LNCaP clone FGC (cell line): ENCODE data around the gene DLL1.

Experiments
- DNase-seq: peaks from one replicate; pipeline ENCODE4 v3.0.0-alpha.2; 2011; ENCODE audit warnings: low read depth
- H3K4me3 ChIP-seq: 2 replicates; pipeline ENCODE4 v1.5.1; 2011; ENCODE audit warnings: mild to moderate bottlenecking, low read depth, low read length, control low read depth
- TF ChIP-seq, protein P1 (sequence below): IDR thresholded peaks from 2 replicates; pipeline ENCODE4 v1.5.1; 2012; ENCODE audit warnings: mild to moderate bottlenecking; ENCODE audit not compliant: control insufficient read depth, insufficient read depth; ENCODE audit errors: extremely low read depth

The DLL1 gene

DNA sequence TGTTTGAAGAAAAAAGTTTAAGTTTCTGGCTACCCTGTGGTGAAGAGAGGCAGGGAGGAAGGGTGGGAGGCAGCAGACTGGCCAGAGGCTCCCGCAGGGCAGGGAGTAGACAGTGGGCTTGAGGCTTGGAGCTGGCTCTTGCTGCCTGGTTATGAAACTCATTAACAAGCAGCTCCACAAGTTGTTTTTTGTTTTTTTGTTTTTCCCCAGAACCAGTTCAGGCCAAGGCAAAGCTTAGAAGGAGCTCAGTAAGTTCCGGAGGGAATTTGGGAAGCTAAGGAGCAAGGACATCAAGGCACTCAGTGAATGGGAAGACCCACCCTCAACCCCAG is 4.0 kb downstream of the DLL1 start:
- TF ChIP-seq, protein P1, sequence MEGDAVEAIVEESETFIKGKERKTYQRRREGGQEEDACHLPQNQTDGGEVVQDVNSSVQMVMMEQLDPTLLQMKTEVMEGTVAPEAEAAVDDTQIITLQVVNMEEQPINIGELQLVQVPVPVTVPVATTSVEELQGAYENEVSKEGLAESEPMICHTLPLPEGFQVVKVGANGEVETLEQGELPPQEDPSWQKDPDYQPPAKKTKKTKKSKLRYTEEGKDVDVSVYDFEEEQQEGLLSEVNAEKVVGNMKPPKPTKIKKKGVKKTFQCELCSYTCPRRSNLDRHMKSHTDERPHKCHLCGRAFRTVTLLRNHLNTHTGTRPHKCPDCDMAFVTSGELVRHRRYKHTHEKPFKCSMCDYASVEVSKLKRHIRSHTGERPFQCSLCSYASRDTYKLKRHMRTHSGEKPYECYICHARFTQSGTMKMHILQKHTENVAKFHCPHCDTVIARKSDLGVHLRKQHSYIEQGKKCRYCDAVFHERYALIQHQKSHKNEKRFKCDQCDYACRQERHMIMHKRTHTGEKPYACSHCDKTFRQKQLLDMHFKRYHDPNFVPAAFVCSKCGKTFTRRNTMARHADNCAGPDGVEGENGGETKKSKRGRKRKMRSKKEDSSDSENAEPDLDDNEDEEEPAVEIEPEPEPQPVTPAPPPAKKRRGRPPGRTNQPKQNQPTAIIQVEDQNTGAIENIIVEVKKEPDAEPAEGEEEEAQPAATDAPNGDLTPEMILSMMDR = no peak
- no peak for DNase-seq
- no peak overlapping the region for H3K4me3 ChIP-seq

DNA sequence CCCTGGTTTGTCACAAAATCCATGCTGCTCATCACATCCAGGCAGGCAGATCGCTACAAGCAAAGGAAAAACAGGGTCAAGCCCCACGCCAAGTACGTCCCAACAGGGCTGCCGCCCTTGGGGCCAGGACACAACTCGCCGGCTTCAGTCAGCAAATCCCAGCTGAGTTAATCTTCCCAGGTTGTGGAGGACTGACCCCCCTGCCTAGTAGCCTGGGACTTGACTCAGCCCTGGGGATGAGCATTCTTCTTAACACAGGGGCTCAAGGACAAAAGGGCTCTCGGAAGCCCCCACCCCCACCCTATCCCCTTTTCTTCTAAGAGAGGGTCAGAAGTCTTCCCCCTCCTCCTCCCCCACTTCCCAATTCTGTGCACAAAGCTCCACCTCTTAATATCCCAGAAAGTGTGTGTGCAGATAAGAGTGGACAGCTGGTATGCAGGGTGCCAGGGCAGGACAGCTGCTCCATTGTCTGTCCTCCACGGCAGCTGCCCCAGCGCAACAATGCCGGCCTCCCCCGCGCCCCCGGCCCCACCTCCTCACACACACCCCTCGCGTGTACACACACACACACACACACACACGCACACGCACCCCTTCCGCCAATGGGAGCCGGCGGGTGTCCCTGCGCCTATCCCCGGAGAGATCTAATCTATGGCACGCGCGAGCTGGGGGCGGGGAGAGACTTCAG is 4.5 kb downstream of the DLL1 start:
- no peak overlapping the region for H3K4me3 ChIP-seq
- DNase-seq = no peak
- TF ChIP-seq, protein P1 = no peak

DNA sequence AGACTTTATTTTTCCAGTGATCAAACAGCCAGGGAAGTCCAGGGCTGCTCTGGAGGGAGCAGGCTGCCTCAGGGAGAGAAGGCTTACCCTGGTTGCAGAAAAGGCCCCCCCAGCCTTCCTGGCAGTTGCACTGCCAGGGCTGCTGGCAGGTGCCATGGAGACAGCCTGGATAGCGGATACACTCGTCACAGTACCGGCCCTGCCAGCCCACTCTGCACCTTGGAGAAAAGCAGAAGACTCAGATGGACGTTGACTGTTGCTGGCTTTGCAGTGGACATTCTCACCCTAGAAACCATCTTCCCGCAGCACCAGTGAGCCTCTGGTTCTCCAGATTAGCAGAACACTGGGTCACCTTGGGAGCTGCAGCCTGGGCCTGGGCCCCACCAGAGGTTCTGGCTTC is 5.4 kb downstream of the DLL1 start:
- H3K4me3 ChIP-seq = no peak overlapping the region
- TF ChIP-seq, protein P1 = no peak
- DNase-seq = no peak

DNA sequence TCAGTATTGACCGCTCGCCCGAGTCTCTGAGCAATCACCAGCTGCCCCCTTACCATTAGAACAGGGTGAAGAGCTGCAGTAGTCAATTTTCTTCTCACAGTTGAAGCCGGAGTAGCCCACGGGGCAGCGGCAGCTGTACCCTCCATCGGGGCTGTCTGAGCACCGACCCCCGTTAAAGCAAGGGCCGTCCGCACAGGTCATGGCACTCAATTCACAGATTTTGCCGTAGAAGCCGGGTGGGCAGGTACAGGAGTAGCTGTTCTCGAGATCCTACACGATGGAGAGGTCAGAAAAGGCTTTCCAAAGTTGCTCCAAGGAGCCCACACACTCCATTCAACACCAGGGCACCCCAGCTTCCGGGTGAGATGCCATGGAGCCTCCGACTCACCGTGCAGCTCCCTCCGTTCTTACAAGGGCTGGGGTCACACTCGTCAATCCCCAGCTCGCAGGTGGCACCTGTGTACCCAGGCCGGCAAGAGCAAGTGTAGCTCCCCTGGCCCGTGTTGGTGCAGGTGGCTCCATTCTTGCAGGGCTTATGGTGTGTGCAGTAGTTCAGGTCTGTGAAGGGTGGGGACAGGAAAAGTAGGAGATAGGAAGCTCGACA is 5.9 kb downstream of the DLL1 start:
- no peak overlapping the region for H3K4me3 ChIP-seq
- TF ChIP-seq, protein P1 = no peak
- no peak for DNase-seq

DNA sequence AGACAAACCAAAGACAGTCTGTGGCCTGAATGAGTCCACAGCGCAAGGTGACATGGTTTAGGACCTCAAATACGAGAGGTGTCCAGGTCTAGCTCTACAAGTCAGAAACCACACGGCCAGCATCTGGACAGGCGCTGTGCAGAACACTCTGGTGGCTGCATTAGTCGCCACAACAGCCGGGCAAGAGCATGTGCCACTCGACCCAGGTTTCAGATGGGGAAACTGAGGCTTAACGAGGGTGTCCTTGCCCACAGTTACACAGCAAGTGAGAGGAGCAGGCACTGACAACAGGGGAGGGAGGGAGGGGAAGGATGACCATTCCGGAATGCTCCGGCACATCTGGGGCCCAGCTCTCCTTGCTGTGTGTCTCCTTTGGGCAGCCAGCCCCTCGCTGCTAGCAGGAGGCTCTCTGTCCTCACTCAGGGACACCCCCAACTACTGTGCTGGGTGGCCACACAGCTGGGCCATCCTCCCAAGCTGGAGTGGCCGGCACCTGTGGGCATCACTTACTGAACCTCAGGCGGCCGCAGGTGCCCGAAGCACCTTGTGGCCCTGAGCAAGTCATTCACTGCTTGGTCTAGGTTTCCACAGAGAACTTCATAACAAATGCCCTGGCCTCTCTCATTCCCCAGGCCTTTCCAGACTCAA is 6.6 kb downstream of the DLL1 start:
- no peak overlapping the region for H3K4me3 ChIP-seq
- no peak for DNase-seq
- TF ChIP-seq, protein P1 = no peak

DNA sequence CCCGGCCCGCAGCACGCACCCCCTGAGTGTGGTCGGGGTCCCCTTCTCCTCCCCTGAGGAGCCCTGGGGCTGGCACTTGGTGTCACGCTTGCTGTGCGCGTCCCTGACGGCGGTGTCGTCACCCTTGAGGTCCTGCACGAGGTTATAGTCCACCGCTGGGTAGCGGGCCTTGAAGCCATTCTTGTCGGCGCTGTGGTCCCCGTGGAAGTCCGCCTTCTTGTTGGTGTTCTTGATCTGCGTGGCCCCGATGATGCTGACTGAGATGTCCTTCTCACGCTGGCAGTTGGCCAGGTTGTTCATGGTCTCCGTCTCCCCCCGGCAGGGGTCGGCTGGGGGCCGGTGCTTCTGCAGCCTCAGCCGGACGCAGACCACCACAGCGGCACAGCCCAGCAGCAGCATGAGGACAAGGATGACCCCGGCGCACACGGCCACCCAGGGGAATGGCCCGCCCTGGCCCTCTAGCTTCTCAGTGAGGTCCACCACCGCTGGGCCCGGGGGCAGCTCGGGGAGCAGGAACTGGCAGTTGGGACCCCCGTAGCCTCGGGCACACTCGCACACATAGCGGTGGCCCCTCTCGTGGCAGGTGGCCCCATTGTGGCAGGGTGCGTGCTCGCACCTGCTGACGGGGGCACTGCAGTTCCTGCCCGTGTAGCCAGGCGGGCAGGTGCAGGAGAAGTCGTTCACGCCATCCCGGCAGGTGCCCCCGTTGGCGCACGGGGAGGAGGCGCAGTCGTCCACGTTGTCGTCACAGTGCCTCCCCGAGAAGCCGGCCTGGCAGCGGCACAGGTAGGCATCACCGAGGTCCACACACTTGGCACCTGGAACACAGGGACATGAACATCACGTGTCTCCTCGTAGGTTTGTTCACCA is 7.4 kb downstream of the DLL1 start:
- TF ChIP-seq, protein P1 = no peak
- H3K4me3 ChIP-seq = no peak overlapping the region
- DNase-seq = no peak
